ENCODE data around the gene VWF. TPM values are rescaled to one million over a fixed set of nuclear protein-coding genes. Genes with fewer than 3 reads are reported as not detected.

Gene VWF
- total and polyA plus RNA-seq, 10 of the 15 experiments (the other 5 are each of a cell fraction or from before 2014, with no cell fraction given): 0.08 to 0.23 TPM; not detected in 8

GRCh38 chr12:5976711-5977110 is 147.8 kb downstream of the VWF start:
- ChIA-PET SMC1A (ENCODE audit: uncharacterized antibody, unreplicated experiment) (no interaction called here), RAD21 (ENCODE audit: unreplicated experiment) (no interaction called here), CTCF (interaction anchor here (0.6 to 2.1 kb wide), 3 partner anchors 11 to 13 kb away, joined by 3 to 7 read pairs (median 5); no protein-coding TSS in a partner anchor), POLR2A (no interaction called here)
- FAIRE-seq (no peak), ATAC-seq (no peak), DNase-seq (ENCODE audit: low read depth, low spot score) (no peak)
- Histone ChIP-seq H3K4me3 (no peak overlapping the region), H3K36me3 (ENCODE audit: control insufficient read depth in 2 of 2, insufficient read depth in 2 of 2, low read length in 1 of 2) (no peaks in the 10 kb centered on the region), H3K4me2 (ENCODE audit: control insufficient read depth, insufficient read depth) (no peak overlapping the region), H3K9ac (ENCODE audit: control insufficient read depth, insufficient read depth, low read length) (no peak overlapping the region), H3K9me3 (replicated peaks; ENCODE audit: control insufficient read depth, insufficient read depth, low read length) (no peaks in the 10 kb centered on the region), H3K27ac (ENCODE audit: control insufficient read depth, insufficient read depth) (no peak overlapping the region), H4K20me1 (ENCODE audit: control insufficient read depth, insufficient read depth) (no peaks in the 10 kb centered on the region), H3K27me3 (replicated peaks in 1 of 2; ENCODE audit: control insufficient read depth in 2 of 2, insufficient read depth in 2 of 2, low read length in 1 of 2) (peaks cover 1 to 8% of the 10 kb centered on the region in 2 experiments; a peak in 3 of 4 replicates), H3K79me2 (ENCODE audit: control insufficient read depth, insufficient read depth, low read length) (no peaks in the 10 kb centered on the region), H3K4me1 (ENCODE audit: control insufficient read depth, insufficient read depth, low read length) (no peaks in the 10 kb centered on the region), H2AFZ (ENCODE audit: control insufficient read depth, low read depth, low read length) (no peak overlapping the region)
- TF ChIP-seq POLR2AphosphoS5 (IDR thresholded peaks at IDR 0.05; ENCODE audit: low read length) (no peak), SMARCA5 (IDR thresholded peaks at IDR 0.05) (no peak), IRF5 (IDR thresholded peaks at IDR 0.05; ENCODE audit: borderline replicate concordance) (no peak), SP1 (IDR thresholded peaks at IDR 0.05; ENCODE audit: low read depth, low read length) (no peak), TCF3 (IDR thresholded peaks at IDR 0.05; ENCODE audit: borderline replicate concordance, insufficient read depth, low read depth, low read length) (no peak), STAT3 (IDR thresholded peaks at IDR 0.05; ENCODE audit: low read depth, low read length) (no peak), CEBPB (IDR thresholded peaks at IDR 0.05; ENCODE audit: borderline replicate concordance in 1 of 2, low read depth in 2 of 2, low read length in 2 of 2) (no peak), YBX1 (IDR thresholded peaks at IDR 0.05) (no peak), PAX5 (IDR thresholded peaks at IDR 0.05; ENCODE audit: borderline replicate concordance, low read depth, low read length) (no peak), ZNF217 (IDR thresholded peaks at IDR 0.05) (no peak), TAF1 (IDR thresholded peaks at IDR 0.05; ENCODE audit: borderline replicate concordance, low read depth, low read length) (no peak), MTA3 (IDR thresholded peaks at IDR 0.05; ENCODE audit: borderline replicate concordance, low read length) (no peak), ZBTB33 (IDR thresholded peaks at IDR 0.05) (no peak), TARDBP (IDR thresholded peaks at IDR 0.05; ENCODE audit: borderline replicate concordance) (no peak), E2F8 (IDR thresholded peaks at IDR 0.05; ENCODE audit: low read depth, partially characterized antibody) (no peak)
- in situ Hi-C loops (cut with MboI): no loop called here
- intact Hi-C loops (cut with micrococcal nuclease; ENCODE audit: unreplicated experiment): no loop called here
- no TSS peak for BruUV-seq (replicated peaks)
- WGBS (ENCODE audit: insufficient coverage, insufficient replicate concordance, low lambda C conversion rate, missing lambda C conversion rate): 0% methylated on average over 6 of the region's 6 CpGs
